Nasal cavity respiratory epithelium epithelial cell of viscerocranial mucosa (primary cell): Measurements from ENCODE around the gene ENG. TPM values are rescaled to one million over a fixed set of nuclear protein-coding genes. Genes with fewer than 3 reads are reported as not detected.

Experiments
- total RNA-seq: library from RNA; depleted of rRNA; stranded (reverse); fragments of >200 nt; gene quantifications from 2 replicates; pipeline ENCODE4 v1.2.3, GENCODE V29; 2014

ENG gene
- 0.34 and 2.3 TPM in 2 replicates for total RNA-seq

GRCh38 chr9:127854184-127854806 is at the start of gene ENG:
Gene ENG (minus strand): TSS chr9:127854658. CDS start chr9:127854355, 303 bp downstream.

GRCh38 chr9:127899128-127899943 is 44.9 kb upstream of the ENG start, which contains the start of gene ST6GALNAC6:
Gene ST6GALNAC6 (minus strand): TSS chr9:127899603. CDS start chr9:127897981, 1,622 bp downstream.

DNA sequence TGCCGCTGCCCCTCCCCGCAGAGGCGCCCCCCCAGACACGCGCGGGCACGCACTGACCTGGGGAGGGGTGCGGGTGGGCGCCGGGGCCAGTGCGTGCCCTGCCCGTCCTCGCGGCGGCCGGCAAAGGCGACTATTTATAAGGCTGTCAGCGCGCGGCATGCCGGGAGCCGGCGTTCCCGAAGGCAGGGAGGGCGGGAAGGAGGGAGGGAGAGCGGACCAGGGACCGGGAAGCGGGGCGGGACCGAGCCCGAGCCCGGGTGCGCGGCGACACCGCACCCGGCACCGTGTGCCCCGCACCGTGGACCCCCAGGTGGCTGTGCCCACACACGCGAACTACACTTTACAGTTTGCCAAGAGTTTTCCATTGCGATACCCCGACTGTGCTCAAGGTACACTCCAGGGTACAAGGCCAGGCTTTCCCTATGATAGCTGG is 23.1 kb upstream of the ENG start, which contains the start of gene AK1:
AK1 (minus strand) TSS at position 110 of the 433 bp plus-strand sequence. CDS start 3,058 bp downstream, outside the sequence.

DNA sequence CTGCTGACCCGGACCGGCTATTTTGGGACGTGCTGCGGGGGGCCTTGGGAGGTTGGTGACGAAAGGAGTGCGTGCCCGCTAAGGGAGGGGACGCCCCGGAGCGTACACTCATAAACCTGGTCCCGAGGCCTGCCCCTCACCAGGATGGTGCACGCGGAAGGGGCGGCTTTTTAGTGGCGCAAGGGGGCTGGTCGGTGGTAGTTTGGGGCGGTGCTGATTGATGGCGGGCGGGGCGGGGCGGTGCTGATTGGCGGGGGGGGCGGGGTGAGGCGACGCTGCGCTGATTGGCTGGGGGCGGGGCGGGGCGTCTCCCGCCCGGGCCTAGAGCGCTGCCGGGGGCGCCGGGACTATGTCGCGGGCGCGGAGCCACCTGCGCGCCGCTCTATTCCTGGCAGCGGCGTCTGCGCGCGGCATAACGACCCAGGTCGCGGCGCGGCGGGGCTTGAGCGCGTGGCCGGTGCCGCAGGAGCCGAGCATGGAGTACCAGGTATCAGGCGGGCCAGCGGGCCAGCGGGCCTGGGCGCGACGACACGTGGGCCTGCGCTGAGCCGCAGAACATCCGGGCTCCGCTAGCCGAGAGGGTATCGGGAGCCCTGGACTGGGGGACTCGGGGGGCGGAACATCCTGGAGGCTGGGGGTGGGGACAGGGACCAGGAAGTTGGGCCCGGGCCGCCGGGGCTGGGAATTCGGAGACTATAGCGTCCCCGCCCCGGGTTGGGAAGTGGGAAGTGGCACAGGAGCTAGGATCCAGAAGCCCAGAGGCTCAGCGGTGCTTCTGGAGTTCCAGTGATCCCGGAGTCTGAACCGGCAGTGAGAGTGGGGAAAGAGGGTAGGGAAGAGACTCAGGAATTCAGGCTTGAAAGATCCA is 51.6 kb downstream of the ENG start, which contains the start of gene FPGS:
FPGS (plus strand) TSS at position 307 of the 868 bp plus-strand sequence; CDS start at position 350, 43 bp downstream.

DNA sequence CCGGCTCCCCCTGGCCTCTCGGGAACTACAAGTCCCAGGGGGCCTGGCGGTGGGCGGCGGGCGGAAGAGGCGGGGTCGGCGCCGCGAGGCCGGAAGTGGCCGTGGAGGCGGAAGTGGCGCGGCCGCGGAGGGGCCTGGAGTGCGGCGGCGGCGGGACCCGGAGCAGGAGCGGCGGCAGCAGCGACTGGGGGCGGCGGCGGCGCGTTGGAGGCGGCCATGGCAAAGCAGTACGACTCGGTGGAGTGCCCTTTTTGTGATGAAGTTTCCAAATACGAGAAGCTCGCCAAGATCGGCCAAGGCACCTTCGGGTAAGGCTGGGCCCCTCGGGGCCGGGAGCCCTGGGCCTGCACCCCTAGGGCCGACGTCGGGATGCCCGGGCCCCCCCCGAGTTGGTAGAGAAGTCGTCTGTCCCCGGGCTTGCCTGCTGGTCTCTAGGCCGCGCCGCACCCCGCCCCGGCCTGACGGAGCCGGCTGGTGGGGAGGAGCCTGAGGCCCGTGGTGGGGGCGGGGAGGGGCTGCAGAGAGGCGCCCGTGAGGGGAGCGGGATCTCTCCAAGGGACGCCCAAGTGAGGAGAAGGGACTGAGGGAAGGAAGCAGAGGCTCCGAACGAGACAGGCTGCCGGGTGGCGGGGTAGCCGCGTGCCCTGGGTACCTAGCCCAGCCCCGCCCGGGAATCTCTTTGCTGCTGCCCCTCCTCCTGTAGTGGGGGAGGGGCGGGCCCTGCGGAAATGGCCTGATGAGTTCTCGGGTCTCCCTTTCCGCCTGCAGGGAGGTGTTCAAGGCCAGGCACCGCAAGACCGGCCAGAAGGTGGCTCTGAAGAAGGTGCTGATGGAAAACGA is 68.3 kb downstream of the ENG start, which contains the start of gene CDK9:
CDK9 (plus strand) TSS at position 102 of the 840 bp plus-strand sequence; CDS start at position 217, 115 bp downstream.

DNA sequence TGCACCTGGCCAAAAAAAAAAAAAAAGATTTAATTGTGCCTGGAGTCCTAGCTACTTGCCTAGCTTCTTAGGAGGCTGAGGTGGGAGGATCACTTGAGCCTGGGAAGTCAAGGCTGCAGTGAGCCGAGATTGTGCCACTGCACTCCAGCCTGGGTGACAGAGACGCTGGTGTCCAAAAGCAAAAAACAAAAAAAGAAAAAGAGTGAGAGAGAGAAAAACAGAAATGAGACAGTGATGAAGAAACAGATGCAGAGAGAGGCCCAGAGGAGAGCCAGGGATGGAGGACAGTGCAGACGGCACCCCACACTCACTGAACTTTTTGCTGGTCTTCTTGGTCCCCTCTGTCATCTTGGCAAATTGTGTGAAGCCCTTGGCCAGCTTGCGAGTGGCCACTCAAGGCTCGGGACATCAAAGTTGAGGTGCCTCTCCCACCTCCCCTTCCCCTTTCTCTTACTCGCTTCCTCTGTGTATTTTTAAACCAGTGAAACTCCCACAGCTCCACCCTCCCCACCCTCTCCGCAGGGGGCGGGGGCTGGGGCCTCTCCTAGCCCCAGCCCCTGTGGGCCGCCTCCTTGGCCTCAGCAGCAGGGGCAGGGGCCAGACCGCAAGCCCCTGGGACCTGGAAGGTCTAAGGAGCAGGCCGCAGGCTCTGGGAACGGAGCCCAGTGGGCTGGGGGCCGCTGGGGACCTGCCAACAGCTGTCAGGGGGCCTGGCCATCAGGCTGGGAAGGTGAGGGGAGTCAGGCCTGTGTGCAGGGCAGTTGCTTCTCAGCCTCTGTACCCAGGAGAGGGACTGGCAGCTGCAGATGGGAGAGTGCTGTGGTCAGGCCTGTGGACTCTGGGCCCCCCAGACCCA is 76.0 kb downstream of the ENG start, which contains the start of gene SH2D3C:
SH2D3C (minus strand) TSS at position 387 of the 856 bp plus-strand sequence; CDS start at position 348, 39 bp downstream.

Other genes with a start within 250 kb of the ENG start
- 10.9 and 18.9 TPM in 2 replicates for gene STXBP1, start 242.4 kb downstream of the ENG start, total RNA-seq
- 0.07 TPM in 1 of 2 replicates, not detected in the other for gene CFAP157, start 147.7 kb downstream of the ENG start, total RNA-seq
- 16.0 and 24.9 TPM in 2 replicates for gene PTRH1, start 139.0 kb downstream of the ENG start, total RNA-seq
- gene TTC16, start 138.6 kb downstream of the ENG start, total RNA-seq: not detected in 2 replicates
- 2.7 and 7.3 TPM in 2 replicates for gene TOR2A, start 119.4 kb downstream of the ENG start, total RNA-seq
- under 0.01 and 0.07 TPM in 2 replicates for gene SH2D3C, start 76.0 kb downstream of the ENG start, total RNA-seq
- 74.5 and 80.0 TPM in 2 replicates for gene CDK9, start 68.6 kb downstream of the ENG start, total RNA-seq
- 42.7 and 60.6 TPM in 2 replicates for gene FPGS, start 51.8 kb downstream of the ENG start, total RNA-seq
- gene AK1, start 23.0 kb upstream of the ENG start, total RNA-seq: 20.5 and 33.5 TPM in 2 replicates
- 14.0 and 21.5 TPM in 2 replicates for gene ST6GALNAC6, start 44.9 kb upstream of the ENG start, total RNA-seq
- 25.3 and 42.9 TPM in 2 replicates for gene ST6GALNAC4, start 62.4 kb upstream of the ENG start, total RNA-seq
- gene PIP5KL1, start 76.1 kb upstream of the ENG start, total RNA-seq: 4.1 and 4.3 TPM in 2 replicates
- 13.7 and 16.2 TPM in 2 replicates for gene DPM2, start 83.2 kb upstream of the ENG start, total RNA-seq
- 9.9 and 93.0 TPM in 2 replicates for gene EEIG1, start 126.3 kb upstream of the ENG start, total RNA-seq
- 12.5 and 14.0 TPM in 2 replicates for gene NAIF1, start 212.7 kb upstream of the ENG start, total RNA-seq
- 29.4 and 34.2 TPM in 2 replicates for gene SLC25A25, start 213.6 kb upstream of the ENG start, total RNA-seq